AG09309 (cell line): ENCODE measurements around the gene DNAH11.

Experiments
- DNase-seq: peaks from one replicate; pipeline ENCODE4 v3.0.0-alpha.2; 2010; ENCODE audit warnings: low read depth
- H3K4me3 ChIP-seq: 2 replicates; pipeline ENCODE4 v1.5.1; 2011; ENCODE audit warnings: mild to moderate bottlenecking, low read depth, low read length, moderate library complexity; ENCODE audit not compliant: control insufficient read depth
- TF ChIP-seq, protein P1 (sequence below): IDR thresholded peaks from 2 replicates; pipeline ENCODE4 v1.5.1; 2011; ENCODE audit warnings: mild to moderate bottlenecking, low read depth, low read length, inconsistent platforms; ENCODE audit not compliant: insufficient read depth, control insufficient read depth; ENCODE audit errors: missing control alignments

The DNAH11 gene

DNA sequence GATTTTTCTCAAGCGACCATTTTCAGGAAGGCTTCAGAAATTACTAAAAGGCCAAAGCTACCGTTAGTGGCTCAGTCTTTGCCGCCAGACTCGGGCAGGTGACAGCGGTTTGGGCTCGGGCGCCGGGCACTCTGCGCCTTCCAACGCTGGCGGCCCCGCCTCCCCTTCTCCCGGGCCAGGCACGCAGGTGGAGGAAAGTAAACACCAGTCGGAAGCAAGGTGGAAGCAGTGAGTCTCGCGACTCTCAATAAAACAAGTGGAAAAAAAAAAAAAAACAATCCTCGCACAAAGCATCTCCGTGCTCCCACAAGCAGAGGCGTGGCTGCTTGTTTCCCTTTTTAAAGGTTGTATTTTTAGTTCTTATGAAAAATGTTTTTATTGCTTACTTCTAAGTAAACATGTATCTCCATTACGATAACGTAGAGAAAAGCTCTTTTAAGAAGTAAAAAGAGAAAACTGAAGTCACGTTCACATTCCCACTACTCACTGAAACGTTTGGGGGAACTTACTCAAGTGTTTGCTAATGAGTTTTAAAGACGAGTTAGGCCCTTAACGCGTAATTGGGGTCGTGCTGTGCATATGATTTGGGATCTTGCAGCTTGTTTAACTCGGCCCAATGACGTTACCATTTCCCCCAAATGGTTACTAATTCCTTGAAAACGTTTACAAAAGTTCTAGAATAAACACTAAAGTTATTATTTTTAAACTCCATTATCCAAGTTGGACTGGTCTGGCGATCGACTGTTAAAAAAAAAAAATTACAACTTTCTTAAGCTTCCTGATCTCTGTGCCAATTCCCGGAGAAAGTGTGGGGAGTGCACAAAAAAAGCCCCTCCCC, 402.0 kb downstream of the DNAH11 start:
- H3K4me3 ChIP-seq, result peak overlapping the region; percentile 86
- DNase-seq, result no peak
- TF ChIP-seq, protein P1, sequence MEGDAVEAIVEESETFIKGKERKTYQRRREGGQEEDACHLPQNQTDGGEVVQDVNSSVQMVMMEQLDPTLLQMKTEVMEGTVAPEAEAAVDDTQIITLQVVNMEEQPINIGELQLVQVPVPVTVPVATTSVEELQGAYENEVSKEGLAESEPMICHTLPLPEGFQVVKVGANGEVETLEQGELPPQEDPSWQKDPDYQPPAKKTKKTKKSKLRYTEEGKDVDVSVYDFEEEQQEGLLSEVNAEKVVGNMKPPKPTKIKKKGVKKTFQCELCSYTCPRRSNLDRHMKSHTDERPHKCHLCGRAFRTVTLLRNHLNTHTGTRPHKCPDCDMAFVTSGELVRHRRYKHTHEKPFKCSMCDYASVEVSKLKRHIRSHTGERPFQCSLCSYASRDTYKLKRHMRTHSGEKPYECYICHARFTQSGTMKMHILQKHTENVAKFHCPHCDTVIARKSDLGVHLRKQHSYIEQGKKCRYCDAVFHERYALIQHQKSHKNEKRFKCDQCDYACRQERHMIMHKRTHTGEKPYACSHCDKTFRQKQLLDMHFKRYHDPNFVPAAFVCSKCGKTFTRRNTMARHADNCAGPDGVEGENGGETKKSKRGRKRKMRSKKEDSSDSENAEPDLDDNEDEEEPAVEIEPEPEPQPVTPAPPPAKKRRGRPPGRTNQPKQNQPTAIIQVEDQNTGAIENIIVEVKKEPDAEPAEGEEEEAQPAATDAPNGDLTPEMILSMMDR, result no peak

DNA sequence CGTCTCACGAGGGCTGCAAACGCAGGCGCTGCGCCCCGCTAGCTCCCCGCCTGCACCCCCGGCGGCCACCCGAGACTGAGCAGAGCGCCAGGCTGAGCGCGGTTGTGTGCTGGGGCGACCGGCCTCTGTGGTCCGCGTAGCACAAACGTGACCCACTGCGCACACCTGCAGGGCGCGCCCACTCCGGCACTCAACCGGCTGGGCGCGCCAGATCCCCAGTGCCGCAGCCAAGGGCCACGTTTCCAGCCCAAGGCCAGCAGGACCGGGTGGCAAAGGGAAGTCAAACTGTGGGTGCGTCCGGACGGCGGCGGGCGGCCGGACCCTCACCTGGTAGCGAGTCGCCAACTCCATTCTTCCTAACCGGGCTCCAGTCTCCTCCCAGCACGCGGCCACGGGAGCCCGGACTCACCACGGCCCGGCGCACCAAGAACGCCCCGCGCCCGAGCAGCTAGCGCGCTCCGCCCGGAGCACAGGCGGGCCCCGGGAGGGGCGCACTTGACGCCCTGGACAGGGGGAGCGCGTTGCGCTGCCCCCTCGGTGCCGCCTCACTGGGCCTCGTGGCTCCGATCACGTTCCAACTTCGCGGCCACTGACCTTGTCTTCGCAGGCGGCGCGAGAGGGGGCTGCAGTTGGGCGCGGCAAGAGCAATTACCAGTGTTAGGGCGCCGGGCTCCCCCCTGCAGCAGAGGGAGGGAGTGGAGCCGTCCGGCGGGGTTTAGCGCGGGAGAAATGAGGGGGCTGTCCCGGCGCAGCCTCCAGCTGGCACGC, 402.8 kb downstream of the DNAH11 start, which contains the start of gene CDCA7L:
CDCA7L (minus strand) TSS at position 446 of the 768 bp plus-strand sequence; CDS start at position 351, 95 bp downstream.
- DNase-seq, result no peak
- TF ChIP-seq, protein P1, result no peak
- peak within 1 kb of the TSS; percentile 86 for H3K4me3 ChIP-seq

DNA sequence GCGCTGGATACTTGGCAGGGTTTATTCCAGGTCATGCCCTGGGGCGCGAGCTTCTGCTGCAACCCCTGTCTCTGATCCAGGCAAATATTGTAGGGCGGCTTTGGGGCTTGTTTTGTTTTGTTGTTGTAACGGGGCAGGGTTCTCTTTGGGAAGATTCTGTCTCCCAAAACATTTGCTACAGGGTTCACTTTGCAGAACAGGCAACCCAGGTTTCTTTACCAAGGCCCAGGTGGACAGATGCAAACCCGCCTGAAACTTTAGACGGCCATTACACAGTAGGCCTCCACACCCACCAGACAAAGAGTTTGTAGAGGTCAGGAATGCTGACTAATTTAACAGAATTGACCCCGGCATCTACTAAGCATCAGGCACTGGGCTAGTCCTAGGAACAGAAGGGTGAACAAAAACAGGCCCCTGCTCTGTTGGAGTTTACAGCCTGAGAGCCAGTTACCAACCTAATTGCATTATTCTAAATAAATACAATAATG, 403.4 kb downstream of the DNAH11 start:
- peak overlapping the region; percentile 86 for H3K4me3 ChIP-seq
- DNase-seq, result no peak
- TF ChIP-seq, protein P1, result no peak

DNA sequence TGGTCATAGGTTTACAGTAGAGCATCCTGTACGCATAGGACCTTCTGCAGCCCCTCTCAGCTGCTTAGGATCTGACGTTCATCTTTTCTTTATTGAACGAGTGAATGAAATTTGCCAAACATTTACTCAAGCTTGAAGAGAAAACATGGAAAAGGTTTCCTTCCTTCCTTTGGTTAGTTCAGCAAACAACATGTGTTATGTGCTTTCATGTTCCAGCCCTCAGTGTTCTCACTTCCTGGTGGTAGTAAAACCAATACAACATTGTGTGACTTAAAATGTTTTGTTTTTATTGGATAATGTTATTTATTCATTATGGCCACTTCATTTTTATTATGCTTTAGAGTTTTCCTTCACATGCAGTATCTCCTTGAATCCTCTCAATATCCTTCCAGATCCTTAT, 404.2 kb downstream of the DNAH11 start:
- TF ChIP-seq, protein P1, result no peak
- DNase-seq, result no peak
- no peak overlapping the region for H3K4me3 ChIP-seq

DNA sequence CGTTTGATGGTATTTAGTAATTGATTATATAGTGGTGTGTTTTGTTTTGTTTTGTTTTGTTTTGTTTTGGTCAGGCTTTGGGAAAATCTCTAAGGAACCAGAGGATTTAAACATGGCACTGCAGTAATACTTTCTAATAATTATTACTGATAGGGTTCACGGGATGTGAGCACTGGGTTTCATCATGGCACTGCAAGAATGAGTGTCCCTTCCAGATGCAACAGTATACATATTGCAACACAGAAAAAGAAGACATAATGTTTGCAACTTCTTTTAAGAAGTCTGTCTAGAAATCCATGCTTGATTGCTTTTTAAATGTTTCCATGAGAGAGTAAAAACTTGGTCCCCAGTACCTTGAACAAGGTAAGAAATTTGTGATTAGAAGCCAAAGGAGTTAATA, 405.1 kb downstream of the DNAH11 start:
- TF ChIP-seq, protein P1, result no peak
- DNase-seq, result no peak
- H3K4me3 ChIP-seq, result no peak overlapping the region

DNA sequence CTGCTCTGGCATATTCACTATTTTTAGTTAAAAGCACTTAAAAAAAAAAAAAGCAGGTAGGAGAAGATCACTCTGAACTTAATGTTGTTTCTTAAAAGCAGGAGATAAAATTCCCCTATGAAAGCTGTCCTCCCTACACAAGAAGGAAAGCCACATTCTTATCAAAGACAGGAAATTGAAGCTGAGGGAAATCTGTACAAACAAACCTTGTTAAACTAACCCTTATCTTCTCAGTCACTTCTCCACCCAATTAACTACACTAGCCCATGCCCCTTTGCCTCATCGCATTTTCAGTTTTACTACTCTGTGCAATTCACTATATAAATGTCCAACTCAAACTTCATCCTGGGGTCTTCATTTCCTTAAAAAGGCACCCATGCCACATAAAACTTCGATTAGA, 405.5 kb downstream of the DNAH11 start:
- no peak for DNase-seq
- H3K4me3 ChIP-seq, result no peak overlapping the region
- TF ChIP-seq, protein P1, result no peak
